ENCODE data around the gene GABRR1.
"Not testable (repeated sequence)": the region's sequence is repeated elsewhere in the genome, so short reads cannot be mapped to it uniquely, and the experiment has no call there.

GABRR1 gene

GRCh38 chr6:89134723-89135122 is 82.4 kb downstream of the GABRR1 start:
- in situ Hi-C loops (cut with MboI; ENCODE audit: low pct_unique_long_range_greater_than_20kb, low sequenced_read_pairs): no loop called here
- no peak for DNase-seq

GRCh38 chr6:89133981-89134380 is 83.2 kb downstream of the GABRR1 start:
- in situ Hi-C loops (cut with MboI; ENCODE audit: low pct_unique_long_range_greater_than_20kb, low sequenced_read_pairs): no loop called here
- no peak for DNase-seq

- DNase-seq: no peak
- in situ Hi-C loops (cut with MboI; ENCODE audit: low pct_unique_long_range_greater_than_20kb, low sequenced_read_pairs): no loop called here
Measured at GRCh38 chr6:89132057-89132456, 85.1 kb downstream of the GABRR1 start.

- DNase-seq: no peak
- in situ Hi-C loops (cut with MboI; ENCODE audit: low pct_unique_long_range_greater_than_20kb, low sequenced_read_pairs): no loop called here
Measured at GRCh38 chr6:89131599-89131998, 85.6 kb downstream of the GABRR1 start.

GRCh38 chr6:89128256-89128671 is 88.9 kb downstream of the GABRR1 start:
- in situ Hi-C loops (cut with MboI; ENCODE audit: low pct_unique_long_range_greater_than_20kb, low sequenced_read_pairs): not testable (repeated sequence)
- peak; percentile 61 for DNase-seq

All from KBM-7 (cell line).